Upper lobe of left lung (tissue), 4 donors: ENCODE measurements around the gene IPO4.

Experiments
- EP300 ChIP-seq, 4 donors: sonication (generic); formaldehyde crosslinking; IDR thresholded peaks; one replicate each; pipeline ENCODE4 v1.5.1; 2017; ENCODE audit warnings: antibody characterized with exemption in 4 of 4, control low read depth in 2 of 4
- POLR2A ChIP-seq, 4 donors: fragments of 450-650 bp; IDR thresholded peaks; one replicate each; pipeline ENCODE4 v1.5.1; 2016 to 2017; ENCODE audit warnings: antibody characterized with exemption in 4 of 4, mild to moderate bottlenecking in 2 of 4
- POLR2AphosphoS5 ChIP-seq, 2 donors: sonication (generic); formaldehyde crosslinking; IDR thresholded peaks; one replicate each; pipeline ENCODE4 v1.5.1; 2017; ENCODE audit warnings: antibody characterized with exemption in 2 of 2
- TF ChIP-seq, protein P1 (sequence below), 6 experiments: fragments of 450-650 bp in 4 of 6; fragments of 200-600 bp in 2 of 6; sonication (generic) in 2 of 6; IDR thresholded peaks; one replicate each; pipeline ENCODE4 v1.5.1; 2016 to 2019; ENCODE audit warnings: antibody characterized with exemption in 6 of 6

- TF ChIP-seq, protein P1, sequence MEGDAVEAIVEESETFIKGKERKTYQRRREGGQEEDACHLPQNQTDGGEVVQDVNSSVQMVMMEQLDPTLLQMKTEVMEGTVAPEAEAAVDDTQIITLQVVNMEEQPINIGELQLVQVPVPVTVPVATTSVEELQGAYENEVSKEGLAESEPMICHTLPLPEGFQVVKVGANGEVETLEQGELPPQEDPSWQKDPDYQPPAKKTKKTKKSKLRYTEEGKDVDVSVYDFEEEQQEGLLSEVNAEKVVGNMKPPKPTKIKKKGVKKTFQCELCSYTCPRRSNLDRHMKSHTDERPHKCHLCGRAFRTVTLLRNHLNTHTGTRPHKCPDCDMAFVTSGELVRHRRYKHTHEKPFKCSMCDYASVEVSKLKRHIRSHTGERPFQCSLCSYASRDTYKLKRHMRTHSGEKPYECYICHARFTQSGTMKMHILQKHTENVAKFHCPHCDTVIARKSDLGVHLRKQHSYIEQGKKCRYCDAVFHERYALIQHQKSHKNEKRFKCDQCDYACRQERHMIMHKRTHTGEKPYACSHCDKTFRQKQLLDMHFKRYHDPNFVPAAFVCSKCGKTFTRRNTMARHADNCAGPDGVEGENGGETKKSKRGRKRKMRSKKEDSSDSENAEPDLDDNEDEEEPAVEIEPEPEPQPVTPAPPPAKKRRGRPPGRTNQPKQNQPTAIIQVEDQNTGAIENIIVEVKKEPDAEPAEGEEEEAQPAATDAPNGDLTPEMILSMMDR (IDR thresholded peaks at IDR 0.05) = no peak
- no peak for TF ChIP-seq POLR2A (IDR thresholded peaks at IDR 0.05)
- no peak for TF ChIP-seq EP300 (IDR thresholded peaks at IDR 0.05)
- no peak for TF ChIP-seq POLR2AphosphoS5 (IDR thresholded peaks at IDR 0.05)
Measured at GRCh38 chr14:24185026-24185425, 3.6 kb downstream of the IPO4 start.
